Activated naive CD8-positive, alpha-beta T cell treated with anti-CD3 and anti-CD28 coated beads for 36 hours (primary cell): ENCODE results near the gene CROCC2. TPM values are rescaled to one million over a fixed set of nuclear protein-coding genes. Genes with fewer than 3 reads are reported as not detected.

Experiments
- DNase-seq: peaks from one replicate; pipeline ENCODE4 v3.0.0; 2021
- H3K27ac Mint-ChIP-seq: one replicate; pipeline ENCODE4 v1.8.0; 2022; ENCODE audit warnings: mild to moderate bottlenecking, moderate library complexity, mixed read lengths
- H3K27me3 Mint-ChIP-seq: one replicate; pipeline ENCODE4 v1.8.0; 2022; ENCODE audit warnings: mild to moderate bottlenecking, mixed read lengths
- H3K36me3 Mint-ChIP-seq: one replicate; pipeline ENCODE4 v1.8.0; 2021; ENCODE audit warnings: mild to moderate bottlenecking, mixed read lengths
- H3K4me1 Mint-ChIP-seq: one replicate; pipeline ENCODE4 v1.8.0; 2021; ENCODE audit warnings: mixed read lengths
- H3K4me3 Mint-ChIP-seq: one replicate; pipeline ENCODE4 v1.8.0; 2022; ENCODE audit warnings: mild to moderate bottlenecking, moderate library complexity, mixed read lengths
- H3K9me3 Mint-ChIP-seq: one replicate; pipeline ENCODE4 v1.8.0; 2022; ENCODE audit warnings: mixed read lengths
- total RNA-seq, 2 experiments: library from RNA; stranded (reverse); gene quantifications; one replicate each; pipeline ENCODE4 v1.2.3, GENCODE V29; 2021

CROCC2 gene
- total RNA-seq, 2 experiments from 2014 or later: not detected

DNA sequence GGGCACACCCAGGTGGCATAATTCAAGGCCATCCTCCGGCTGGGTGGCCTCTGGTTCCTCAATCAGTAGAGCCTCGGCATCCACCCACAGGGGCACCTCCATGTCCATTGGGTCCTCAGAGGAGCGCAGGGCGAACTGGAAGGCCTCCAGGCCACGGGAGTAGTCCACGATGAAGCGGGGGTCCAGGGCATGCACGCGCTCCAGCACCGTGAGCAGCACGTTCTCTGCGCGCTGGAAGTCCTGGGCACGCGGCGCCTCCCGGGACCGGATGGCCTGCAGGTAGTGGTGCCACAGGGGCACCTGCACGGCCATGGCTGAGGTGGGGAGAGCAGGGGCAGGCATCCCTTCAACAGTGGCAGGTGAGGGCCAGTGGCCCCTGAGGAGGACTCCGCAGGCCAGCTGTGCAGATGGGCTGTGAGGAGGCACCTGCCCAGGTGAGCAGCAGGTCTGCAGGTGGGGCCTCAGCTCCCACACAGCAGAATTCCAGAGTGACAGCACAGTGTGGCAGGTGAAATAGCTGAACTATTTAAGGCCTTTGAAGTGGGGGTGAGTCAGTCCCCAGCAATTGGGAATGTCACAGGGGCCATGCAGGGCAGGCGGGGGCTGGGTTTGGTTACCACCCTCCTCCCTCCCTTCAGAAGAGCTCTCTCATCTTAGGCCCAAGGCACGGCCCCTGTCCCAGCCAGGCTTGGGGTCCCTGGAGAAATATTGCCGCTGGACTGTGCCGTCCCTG lies 10.3 kb upstream of the CROCC2 start, which contains the start of gene MAB21L4:
Gene MAB21L4 (minus strand): TSS at position 501 of the 733 bp plus-strand sequence. CDS start 159 bp downstream, at position 342.
- Mint-ChIP-seq H3K27ac (no peak within 1 kb of the TSS), H3K9me3 (no peaks in the 10 kb centered on the region), H3K27me3 (no peaks in the 10 kb centered on the region), H3K36me3 (no peaks in the 10 kb centered on the region), H3K4me3 (no peak within 1 kb of the TSS), H3K4me1 (no peaks in the 10 kb centered on the region)
- DNase-seq: no peak

DNA sequence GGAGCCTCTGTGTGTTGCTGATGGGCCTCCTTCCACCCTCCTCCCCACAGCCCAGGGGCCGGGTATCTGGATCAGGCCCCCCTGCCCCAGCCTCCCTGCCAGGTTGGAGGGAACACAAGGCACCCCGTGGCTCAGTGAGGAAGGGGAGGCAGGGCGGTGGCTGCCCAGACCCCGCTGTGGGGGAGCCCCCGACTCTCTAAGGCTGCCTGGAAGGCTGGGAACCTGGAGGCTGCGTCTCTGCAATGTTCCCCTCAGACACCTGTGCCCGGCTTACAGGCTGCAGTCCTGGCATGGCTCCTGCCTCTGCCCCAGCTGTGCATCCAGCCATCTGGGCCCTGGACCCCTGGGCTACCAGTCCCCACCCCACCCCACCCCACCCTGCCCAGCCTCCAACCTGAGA lies 9.7 kb upstream of the CROCC2 start:
- H3K4me3 Mint-ChIP-seq: no peak overlapping the region
- H3K27me3 Mint-ChIP-seq: no peaks in the 10 kb centered on the region
- no peak overlapping the region for H3K27ac Mint-ChIP-seq
- no peaks in the 10 kb centered on the region for H3K9me3 Mint-ChIP-seq
- H3K4me1 Mint-ChIP-seq: no peaks in the 10 kb centered on the region
- DNase-seq: no peak
- H3K36me3 Mint-ChIP-seq: no peaks in the 10 kb centered on the region

DNA sequence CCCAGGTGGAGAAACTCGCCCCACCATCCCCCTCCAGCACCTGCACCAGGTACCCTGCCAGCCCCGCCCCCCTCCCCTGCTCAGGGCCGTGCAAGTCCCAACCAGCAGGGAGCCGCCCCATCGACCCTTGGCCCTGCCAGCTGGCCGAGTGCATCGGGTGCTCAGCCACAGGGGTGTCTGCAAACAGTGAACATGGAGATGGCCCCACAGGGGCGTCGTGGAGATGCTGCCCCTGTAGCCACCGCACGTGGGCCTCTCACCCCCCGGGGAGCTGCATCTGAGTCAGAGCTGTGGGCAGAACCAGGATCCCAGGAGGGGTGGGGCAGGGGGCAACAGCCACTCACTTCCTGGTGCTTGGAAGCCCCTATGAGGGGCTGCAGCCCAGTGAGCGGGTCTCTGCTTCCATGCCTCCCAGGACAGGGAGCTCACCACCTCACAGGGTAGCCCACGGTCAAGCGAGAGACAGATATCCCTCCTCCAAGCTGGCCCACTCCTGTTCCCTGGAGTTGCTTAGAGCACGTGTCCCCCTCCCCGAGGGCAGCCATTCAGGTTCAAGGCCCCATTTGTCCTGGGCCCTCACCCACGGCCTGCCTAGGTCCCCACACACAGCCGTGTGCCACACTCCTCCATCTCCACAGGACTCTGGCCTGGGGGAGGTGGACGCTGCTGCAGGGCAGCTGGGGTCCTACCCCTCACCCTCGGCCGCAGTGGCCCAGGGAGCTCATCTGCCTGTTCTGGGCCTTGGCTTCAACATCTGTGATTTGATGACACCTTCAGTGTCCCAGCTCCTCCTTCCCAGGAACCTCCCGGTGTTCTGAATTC lies 9.1 kb upstream of the CROCC2 start:
- H3K9me3 Mint-ChIP-seq: no peaks in the 10 kb centered on the region
- DNase-seq: no peak
- no peak overlapping the region for H3K27ac Mint-ChIP-seq
- H3K4me1 Mint-ChIP-seq: no peaks in the 10 kb centered on the region
- no peak overlapping the region for H3K4me3 Mint-ChIP-seq
- no peaks in the 10 kb centered on the region for H3K36me3 Mint-ChIP-seq
- no peaks in the 10 kb centered on the region for H3K27me3 Mint-ChIP-seq

DNA sequence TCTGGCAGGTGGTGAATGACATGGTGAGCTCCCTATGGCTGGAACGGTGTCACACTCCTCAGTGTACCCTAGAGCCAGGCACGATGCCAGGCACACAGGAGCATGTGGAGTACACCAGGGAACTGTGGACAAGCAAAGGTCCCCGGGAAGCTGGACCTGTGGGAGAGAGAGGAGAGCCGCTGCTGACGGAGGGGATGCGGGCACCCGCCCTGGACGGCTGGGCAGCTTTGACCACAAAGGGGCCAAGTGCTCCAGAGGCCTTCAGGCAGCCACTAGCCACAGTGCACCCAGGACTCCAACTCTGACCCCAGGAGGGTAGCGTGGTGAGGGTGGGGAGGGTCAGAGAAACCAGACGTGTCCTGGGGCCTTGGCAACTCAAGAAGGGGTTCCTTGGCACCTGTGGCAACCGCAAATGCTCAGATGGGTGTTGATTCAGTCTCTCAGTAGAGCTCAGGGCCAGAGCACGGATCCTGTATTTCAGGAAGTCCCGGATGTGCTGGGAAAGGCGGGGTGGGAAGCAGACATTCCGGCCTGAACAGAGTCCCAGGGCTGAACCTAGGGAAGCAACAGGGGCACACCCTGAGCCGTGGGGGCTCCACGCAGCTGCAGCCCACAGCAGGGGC lies 7.9 kb upstream of the CROCC2 start:
- Mint-ChIP-seq H3K4me1 (no peaks in the 10 kb centered on the region), H3K9me3 (no peaks in the 10 kb centered on the region), H3K27ac (no peak overlapping the region), H3K4me3 (no peak overlapping the region), H3K36me3 (no peaks in the 10 kb centered on the region), H3K27me3 (no peaks in the 10 kb centered on the region)
- no peak for DNase-seq

DNA sequence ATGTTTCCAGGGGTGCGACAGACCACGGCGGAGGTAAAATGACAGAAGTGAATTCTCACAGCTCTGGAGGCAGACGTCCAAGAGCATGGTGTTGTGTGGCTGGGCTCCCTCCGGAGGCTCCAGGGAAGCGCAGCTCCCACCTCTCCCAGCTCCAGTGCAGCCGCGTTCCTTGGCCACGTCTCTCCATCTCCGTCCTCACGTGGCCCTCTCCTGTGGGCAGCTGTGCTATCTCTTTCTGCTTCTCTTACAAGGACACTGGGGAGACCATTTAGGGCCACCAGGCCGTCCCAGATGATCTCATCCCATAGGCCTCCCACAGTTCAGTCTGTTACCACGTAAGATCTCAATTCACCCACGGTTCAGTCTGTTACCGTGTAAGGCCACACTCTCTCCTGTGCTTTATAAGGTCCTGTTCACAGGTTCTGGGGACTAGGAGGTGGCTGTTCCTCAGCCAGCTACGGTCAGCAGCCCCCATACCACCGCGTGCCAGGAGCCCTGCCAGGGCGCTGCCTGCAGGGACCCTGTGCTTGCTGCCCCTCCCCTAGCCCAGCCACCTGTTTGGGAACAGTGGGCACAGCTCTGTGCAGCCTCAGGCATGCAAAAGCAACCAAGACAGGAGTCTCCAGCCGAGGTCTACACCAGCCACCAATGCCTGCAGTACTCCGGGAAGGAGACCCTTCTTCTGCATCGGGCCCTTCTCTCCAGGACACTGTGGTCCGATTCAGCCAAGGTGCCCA lies 7.2 kb upstream of the CROCC2 start:
- H3K4me1 Mint-ChIP-seq: no peaks in the 10 kb centered on the region
- H3K27ac Mint-ChIP-seq: no peak overlapping the region
- DNase-seq: no peak
- H3K4me3 Mint-ChIP-seq: no peak overlapping the region
- H3K27me3 Mint-ChIP-seq: no peaks in the 10 kb centered on the region
- no peaks in the 10 kb centered on the region for H3K36me3 Mint-ChIP-seq
- no peaks in the 10 kb centered on the region for H3K9me3 Mint-ChIP-seq

DNA sequence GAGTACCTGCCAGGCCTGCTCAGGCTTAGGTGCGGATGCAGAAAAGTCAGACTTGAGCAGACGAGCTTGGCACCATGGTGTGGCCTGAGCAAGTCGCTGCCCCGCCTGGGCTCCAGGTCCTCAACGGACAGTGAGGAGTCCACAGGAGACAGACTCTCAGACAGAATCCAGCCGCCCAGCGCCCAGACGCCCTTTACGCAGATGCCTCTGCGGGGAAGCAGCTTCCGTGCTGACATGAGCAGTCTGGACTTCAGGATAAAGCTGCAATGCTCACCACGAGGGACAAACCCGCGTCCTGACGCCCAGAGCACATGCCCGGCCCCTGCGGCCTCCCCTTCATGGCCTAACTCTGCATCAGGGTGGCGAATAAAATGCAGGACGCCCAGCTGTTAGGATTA lies 6.7 kb upstream of the CROCC2 start:
- Mint-ChIP-seq H3K4me3 (no peak overlapping the region), H3K27me3 (no peaks in the 10 kb centered on the region), H3K4me1 (no peaks in the 10 kb centered on the region), H3K27ac (no peak overlapping the region), H3K36me3 (no peaks in the 10 kb centered on the region), H3K9me3 (no peaks in the 10 kb centered on the region)
- DNase-seq: no peak

DNA sequence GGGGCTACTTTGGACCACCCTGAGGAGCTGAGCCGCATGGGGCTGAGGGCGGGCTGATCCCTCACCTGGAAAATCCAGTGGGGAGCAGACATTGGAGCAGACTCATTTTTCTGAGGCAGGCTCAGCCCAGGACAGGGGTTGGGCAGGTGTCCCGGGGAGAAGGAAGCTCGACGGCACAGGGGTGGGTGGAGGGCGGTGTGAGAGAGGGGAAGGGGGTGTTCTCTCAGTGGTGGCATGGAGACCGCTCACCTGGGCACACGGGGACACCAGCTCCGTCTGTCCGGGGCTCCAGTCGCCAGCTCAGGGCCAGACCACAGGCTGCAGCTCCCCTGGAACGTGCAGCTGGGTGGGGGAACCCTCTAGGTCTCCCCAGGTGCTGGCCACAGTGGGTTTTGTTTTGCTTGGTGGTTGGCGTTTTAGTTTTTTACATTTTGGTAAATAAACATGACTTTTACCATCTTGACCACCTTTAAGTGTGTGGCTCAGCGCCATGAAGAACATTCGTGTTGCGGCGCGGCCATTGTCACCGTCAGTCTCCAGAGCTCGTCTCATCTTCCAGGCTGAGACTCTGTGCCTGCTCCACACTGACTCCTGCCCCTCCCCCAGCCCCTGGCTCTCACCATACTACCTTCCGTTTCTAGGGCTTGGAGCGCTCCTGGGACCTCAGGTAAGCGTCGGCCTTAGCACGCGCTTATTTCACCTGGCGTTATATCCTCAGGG lies 5.8 kb upstream of the CROCC2 start:
- Mint-ChIP-seq H3K27me3 (no peaks in the 10 kb centered on the region), H3K27ac (no peak overlapping the region), H3K36me3 (no peaks in the 10 kb centered on the region), H3K4me1 (no peaks in the 10 kb centered on the region), H3K4me3 (no peak overlapping the region), H3K9me3 (no peaks in the 10 kb centered on the region)
- DNase-seq: no peak

DNA sequence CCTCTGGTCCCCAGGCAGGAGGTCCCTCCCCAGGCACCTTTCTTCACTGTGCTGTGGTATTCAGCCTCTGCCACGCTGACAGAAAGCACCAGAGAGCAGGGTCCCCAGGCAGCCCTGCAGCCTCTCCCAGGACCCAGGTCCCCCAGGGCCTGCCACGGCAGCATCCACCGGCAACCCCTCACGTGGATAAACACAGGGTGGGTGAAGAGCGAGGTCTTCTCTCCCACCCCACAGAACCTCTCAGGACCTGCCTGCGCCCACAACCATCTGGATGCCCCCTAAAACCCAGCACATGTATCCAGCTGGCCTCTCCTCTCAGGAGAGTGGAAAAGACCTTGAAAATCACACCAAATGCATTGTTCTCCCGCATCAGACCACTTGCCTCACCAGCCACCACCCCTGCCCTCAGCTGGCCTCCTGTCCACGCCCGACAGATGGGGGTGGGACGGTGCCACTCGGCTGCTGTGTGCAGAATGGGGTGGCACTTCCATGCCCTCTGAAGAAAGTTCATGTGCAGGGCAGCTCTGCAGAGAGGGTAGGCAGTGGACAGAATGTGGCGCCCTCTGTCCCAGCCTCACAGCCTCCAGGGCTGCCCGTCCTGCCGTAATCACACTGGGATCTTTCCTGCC lies 4.0 kb upstream of the CROCC2 start:
- Mint-ChIP-seq H3K9me3 (no peaks in the 10 kb centered on the region), H3K4me1 (no peaks in the 10 kb centered on the region), H3K36me3 (no peaks in the 10 kb centered on the region), H3K27me3 (no peaks in the 10 kb centered on the region), H3K4me3 (no peak overlapping the region), H3K27ac (no peak overlapping the region)
- DNase-seq: no peak

DNA sequence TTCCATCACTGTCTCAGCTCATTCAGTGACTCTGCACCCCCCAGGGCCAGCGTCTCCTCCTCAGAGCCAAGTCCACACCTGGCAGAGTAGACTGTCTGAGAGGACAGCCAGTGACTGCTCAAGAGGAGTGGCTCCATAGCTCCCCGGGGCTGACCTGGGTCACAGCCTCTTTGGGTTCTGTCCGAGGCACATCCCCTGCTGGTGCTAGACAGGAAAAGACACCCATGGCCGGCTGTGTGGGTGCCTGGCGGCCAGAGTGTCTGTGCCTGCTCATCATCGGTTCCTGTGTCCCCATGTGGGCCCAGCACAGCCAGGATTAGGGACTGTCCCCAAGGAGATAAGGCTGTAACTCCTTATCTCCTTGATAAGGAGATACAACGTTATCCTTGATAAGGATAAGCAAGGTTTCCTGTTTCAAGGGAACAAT lies 3.5 kb upstream of the CROCC2 start:
- DNase-seq: no peak
- Mint-ChIP-seq H3K27ac (no peak overlapping the region), H3K27me3 (no peaks in the 10 kb centered on the region), H3K36me3 (no peaks in the 10 kb centered on the region), H3K4me1 (no peaks in the 10 kb centered on the region), H3K4me3 (no peak overlapping the region), H3K9me3 (no peaks in the 10 kb centered on the region)

DNA sequence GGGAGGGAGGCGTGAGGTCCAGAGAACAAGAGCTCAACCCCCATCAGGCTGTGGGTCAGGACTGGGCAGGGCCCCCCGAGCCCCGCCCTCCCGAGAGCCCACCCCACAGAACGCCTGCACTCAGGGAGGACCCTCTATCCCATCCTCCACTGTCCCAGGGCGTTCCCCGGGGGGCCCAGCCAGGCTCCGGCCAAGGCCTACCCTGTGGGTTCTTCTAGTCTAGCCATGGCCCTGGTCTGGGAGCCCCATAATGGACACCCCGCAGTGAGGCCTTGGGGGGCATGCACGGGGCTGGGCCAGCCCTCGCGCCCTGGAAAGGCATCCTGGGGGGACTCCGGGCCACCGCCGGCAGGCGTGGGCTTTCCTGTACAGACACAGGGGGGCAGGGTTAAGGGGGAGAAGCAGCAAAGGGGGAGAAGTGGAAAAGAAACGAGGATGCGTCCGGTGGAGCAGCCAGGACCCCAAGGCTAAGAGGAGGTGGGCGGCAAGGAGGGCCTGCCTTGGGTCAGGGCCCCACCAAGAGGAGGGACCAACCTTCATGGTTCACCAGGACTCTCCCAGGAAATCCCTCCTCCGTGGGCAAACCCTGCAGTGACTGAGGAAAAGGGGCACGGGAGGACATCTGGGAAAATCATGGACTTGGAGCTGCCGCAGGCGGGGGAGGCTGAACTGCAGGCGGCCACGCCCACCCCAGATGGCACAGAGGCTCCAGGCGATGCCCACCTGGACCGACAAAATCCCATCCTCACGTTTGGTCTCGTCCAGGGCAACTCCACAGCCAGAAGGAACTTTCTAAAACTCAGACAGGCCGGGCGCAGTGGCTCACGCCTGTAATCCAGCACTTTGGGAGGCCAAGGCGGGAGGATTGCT lies 2.7 kb upstream of the CROCC2 start:
- Mint-ChIP-seq H3K4me1 (no peaks in the 10 kb centered on the region), H3K9me3 (no peaks in the 10 kb centered on the region), H3K36me3 (no peaks in the 10 kb centered on the region), H3K27me3 (no peaks in the 10 kb centered on the region), H3K27ac (no peak overlapping the region), H3K4me3 (no peak overlapping the region)
- no peak for DNase-seq

DNA sequence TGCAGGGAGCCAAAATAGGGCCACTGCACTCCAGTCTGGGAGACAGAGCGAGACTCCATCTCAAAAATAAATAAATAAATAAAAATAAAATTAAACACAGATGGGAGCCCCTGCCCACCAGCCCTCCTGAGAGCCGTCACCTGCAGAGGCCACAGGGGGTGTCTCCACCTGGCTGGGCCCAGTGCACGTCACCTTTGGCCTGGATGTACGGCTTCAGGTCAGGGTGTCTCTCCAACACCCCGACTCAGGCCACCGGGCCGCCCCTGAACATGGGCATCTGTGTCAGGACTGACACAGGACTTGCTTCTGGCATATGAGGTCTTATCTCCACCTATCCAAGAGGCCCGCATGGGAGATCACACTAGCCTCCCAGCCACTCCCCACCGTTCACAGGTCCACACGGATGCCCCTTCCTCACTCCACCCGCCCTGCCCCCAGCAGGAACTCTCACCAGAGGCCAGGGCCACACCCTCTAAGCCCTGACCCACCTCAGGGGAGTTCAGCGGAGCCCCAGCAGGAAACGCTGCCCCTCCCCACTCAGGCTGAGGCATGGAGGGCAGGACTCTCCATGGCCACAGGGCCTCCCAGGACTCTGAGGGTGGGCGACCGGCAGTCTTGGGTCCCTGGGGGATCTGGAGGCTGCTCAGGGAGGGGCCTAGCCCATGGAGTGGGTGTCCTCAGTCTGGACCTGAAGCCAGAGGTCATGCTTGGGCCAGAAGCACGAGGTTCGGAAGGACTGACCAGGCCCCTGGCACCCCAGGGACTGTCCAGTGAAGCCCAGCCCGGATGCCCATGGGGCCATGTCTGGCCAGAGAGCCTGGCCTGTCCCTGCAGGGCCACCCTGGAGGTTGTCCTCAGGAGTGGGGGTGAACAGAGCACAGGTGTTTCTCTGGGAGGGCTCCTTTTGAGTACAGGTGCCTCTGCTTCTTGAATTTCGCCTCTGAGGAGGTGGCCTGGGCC lies 1.6 kb upstream of the CROCC2 start:
- H3K27ac Mint-ChIP-seq: no peak overlapping the region
- no peaks in the 10 kb centered on the region for H3K36me3 Mint-ChIP-seq
- no peaks in the 10 kb centered on the region for H3K4me1 Mint-ChIP-seq
- no peaks in the 10 kb centered on the region for H3K9me3 Mint-ChIP-seq
- no peak overlapping the region for H3K4me3 Mint-ChIP-seq
- no peak for DNase-seq
- H3K27me3 Mint-ChIP-seq: no peaks in the 10 kb centered on the region

DNA sequence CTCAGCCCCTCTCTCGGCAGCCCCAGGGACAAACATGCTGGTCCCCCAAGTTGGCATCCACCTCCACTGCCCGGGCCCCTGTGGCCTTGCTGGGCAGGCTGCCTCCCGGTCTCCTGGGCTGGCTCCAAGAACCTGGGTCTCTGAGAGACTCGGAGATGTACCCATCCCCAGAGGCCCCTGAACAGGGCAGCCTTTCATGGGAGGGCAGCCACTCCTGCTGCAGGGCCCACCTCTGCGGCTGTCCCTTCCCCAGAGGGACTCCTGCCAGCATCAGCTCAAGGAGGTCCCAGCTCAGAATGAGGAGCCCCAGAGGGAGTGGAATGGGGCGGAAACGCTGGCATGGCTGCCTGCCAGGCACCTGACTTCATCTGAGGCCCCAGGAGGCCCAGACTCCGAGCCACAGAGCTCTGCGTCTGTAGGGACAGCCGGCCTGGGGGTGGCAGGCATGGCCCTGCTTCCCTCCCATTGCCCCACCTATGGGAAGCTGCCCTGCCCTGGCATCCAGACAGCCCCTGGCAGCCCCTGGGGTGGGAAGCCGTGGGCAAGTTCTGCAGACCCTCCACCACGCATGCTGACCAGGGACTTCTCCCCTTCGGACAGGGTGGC lies 857 bp upstream of the CROCC2 start:
- no peaks in the 10 kb centered on the region for H3K4me1 Mint-ChIP-seq
- no peak for DNase-seq
- no peaks in the 10 kb centered on the region for H3K36me3 Mint-ChIP-seq
- no peaks in the 10 kb centered on the region for H3K9me3 Mint-ChIP-seq
- no peaks in the 10 kb centered on the region for H3K27me3 Mint-ChIP-seq
- no peak overlapping the region for H3K4me3 Mint-ChIP-seq
- no peak overlapping the region for H3K27ac Mint-ChIP-seq
